Endodermal cell (in vitro differentiated cells): ENCODE data around the gene SERPINA1. TPM values are rescaled to one million over a fixed set of nuclear protein-coding genes. Genes with fewer than 3 reads are reported as not detected.

Experiments used
- DNase-seq: peaks from one replicate; pipeline ENCODE4 v3.0.0-alpha.2; 2017
- H3K27ac ChIP-seq: 2 replicates; pipeline ENCODE4 v1.5.1; 2013; ENCODE audit warnings: mild to moderate bottlenecking, low read depth, low read length, moderate library complexity
- H3K27me3 ChIP-seq: 2 replicates; pipeline ENCODE4 v1.6.1; 2013; ENCODE audit warnings: mild to moderate bottlenecking, low read length, moderate library complexity; ENCODE audit not compliant: insufficient read depth, control insufficient read depth, poor library complexity, severe bottlenecking
- H3K36me3 ChIP-seq: 2 replicates; pipeline ENCODE4 v1.7.0; 2013; ENCODE audit warnings: mild to moderate bottlenecking, low read length, moderate library complexity; ENCODE audit not compliant: control insufficient read depth, insufficient read depth
- H3K4me1 ChIP-seq: one replicate; pipeline ENCODE4 v1.7.0; 2013; ENCODE audit warnings: low read length; ENCODE audit not compliant: control insufficient read depth, insufficient read depth
- H3K4me3 ChIP-seq: 2 replicates; pipeline ENCODE4 v1.5.1; 2013; ENCODE audit warnings: mild to moderate bottlenecking, low read length, moderate library complexity
- H3K9ac ChIP-seq: 2 replicates; pipeline ENCODE4 v1.6.1; 2013; ENCODE audit warnings: mild to moderate bottlenecking, low read length, moderate library complexity; ENCODE audit not compliant: poor library complexity, severe bottlenecking; ENCODE audit errors: extremely low read depth
- H3K9me3 ChIP-seq: 2 replicates; pipeline ENCODE4 v1.6.1; 2013; ENCODE audit warnings: mild to moderate bottlenecking, low read length, moderate library complexity; ENCODE audit not compliant: control insufficient read depth
- H3K27ac Mint-ChIP-seq: 2 replicates; pipeline ENCODE4 v1.8.0; 2020; ENCODE audit warnings: mixed read lengths
- H3K27me3 Mint-ChIP-seq: 2 replicates; pipeline ENCODE4 v1.8.0; 2021; ENCODE audit warnings: mild to moderate bottlenecking, mixed read lengths; ENCODE audit not compliant: insufficient read depth
- H3K36me3 Mint-ChIP-seq: 2 replicates; pipeline ENCODE4 v1.8.0; 2020; ENCODE audit warnings: low read depth, mixed read lengths
- H3K4me1 Mint-ChIP-seq: 2 replicates; pipeline ENCODE4 v1.8.0; 2020; ENCODE audit warnings: mixed read lengths
- H3K4me3 Mint-ChIP-seq: 2 replicates; pipeline ENCODE4 v1.8.0; 2020; ENCODE audit warnings: mild to moderate bottlenecking, moderate library complexity, mixed read lengths
- H3K9me3 Mint-ChIP-seq: 2 replicates; pipeline ENCODE4 v1.8.0; 2020; ENCODE audit warnings: mild to moderate bottlenecking, mixed read lengths
- WGBS, 2 experiments: methylation state at CpG; one replicate each; pipeline versions ENCODE4 v1.1.5 to v1.1.7; 2013; ENCODE audit warnings: missing lambda C conversion rate in 2 of 2, mixed read lengths in 1 of 2; ENCODE audit not compliant: insufficient coverage in 1 of 2, insufficient read length in 1 of 2; 5-methylcytosine and 5-hydroxymethylcytosine counted together
- total RNA-seq, 2 donors: library from RNA; stranded (reverse); fragmentation: NEBNext Ultra II Directional in 1 of 2; extraction: Animal tissue kit (Norgen Biotek cat#: 25700) in 1 of 2; gene quantifications; 2 replicates in 1 of 2; 3 replicates in 1 of 2; pipeline ENCODE4 v1.2.1, GENCODE V29; 2021
- TF ChIP-seq, protein P1 (sequence below): fragments of 200-600 bp; sonication (generic); conservative IDR thresholded peaks from 2 replicates; pipeline ENCODE4 v1.5.0; 2021; ENCODE audit warnings: antibody characterized with exemption, mild to moderate bottlenecking

SERPINA1 gene
- total RNA-seq, 2 donors from 2014 or later: 1.2 TPM; not detected in 1

DNA sequence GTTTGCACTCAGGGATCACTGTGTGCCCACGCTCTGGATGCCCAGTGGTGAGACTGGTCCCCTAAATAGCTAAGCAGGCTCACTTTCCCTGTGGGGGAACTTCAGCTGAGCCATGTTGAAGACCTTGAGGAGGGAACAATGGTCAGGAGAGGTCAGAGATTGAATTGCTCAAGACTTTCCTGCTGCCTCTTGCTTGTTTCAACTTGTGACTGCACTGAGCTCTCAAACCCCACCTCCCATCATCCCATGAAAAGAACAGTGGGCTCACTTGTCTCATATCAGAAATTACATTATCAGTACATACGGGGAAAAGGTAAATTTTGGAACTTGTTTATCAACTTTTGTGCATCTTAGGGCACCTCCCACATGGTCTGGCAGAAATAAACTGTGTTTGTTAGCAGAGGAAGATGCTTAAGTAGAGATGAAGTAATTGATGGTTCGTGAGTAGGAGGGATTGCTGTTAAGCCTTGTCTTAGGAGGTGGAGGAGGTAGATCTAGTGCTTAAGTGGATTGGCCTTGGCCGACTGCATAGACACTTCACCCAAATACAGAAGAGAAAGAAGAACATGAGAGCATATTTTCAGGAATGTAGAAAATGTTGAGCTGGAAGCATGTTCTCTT is 15.0 kb upstream of the SERPINA1 start:
- Mint-ChIP-seq H3K36me3 (no peaks in the 10 kb centered on the region), H3K27ac (no peak overlapping the region)

DNA sequence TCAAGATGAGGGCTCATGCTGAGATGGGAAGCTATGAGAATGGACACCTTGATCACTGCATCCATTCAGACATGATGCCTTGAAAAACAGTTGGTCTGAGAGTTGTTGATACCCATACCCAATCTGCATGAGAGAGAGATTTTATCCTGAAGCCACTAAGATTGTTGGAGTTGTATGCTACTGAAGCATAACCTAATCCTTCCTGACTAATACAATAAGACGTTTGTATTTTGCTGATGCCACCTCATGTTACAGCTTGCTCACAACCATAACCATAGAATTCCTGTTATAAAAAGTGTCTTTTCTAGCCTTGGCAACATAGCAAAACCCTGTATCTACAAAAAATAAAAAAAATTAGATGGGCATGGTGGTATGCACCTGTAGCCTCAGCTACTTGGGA is 12.7 kb upstream of the SERPINA1 start:
- no peak overlapping the region for H3K27ac ChIP-seq
- DNase-seq: no peak
- Mint-ChIP-seq H3K4me1 (peaks cover 25% of the 10 kb centered on the region), H3K4me3 (no peak overlapping the region), H3K9me3 (peaks cover 8% of the 10 kb centered on the region), H3K36me3 (no peaks in the 10 kb centered on the region), H3K27ac (no peak overlapping the region), H3K27me3 (peaks cover 33% of the 10 kb centered on the region)
- H3K4me1 ChIP-seq: peaks cover 10% of the 10 kb centered on the region
- TF ChIP-seq, protein P1, sequence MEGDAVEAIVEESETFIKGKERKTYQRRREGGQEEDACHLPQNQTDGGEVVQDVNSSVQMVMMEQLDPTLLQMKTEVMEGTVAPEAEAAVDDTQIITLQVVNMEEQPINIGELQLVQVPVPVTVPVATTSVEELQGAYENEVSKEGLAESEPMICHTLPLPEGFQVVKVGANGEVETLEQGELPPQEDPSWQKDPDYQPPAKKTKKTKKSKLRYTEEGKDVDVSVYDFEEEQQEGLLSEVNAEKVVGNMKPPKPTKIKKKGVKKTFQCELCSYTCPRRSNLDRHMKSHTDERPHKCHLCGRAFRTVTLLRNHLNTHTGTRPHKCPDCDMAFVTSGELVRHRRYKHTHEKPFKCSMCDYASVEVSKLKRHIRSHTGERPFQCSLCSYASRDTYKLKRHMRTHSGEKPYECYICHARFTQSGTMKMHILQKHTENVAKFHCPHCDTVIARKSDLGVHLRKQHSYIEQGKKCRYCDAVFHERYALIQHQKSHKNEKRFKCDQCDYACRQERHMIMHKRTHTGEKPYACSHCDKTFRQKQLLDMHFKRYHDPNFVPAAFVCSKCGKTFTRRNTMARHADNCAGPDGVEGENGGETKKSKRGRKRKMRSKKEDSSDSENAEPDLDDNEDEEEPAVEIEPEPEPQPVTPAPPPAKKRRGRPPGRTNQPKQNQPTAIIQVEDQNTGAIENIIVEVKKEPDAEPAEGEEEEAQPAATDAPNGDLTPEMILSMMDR: no peak
- no peak overlapping the region for H3K9ac ChIP-seq
- H3K4me3 ChIP-seq: no peak overlapping the region
- 100% methylated on average over 1 of the region's 1 CpG; no CpG with 5 or more reads in 1 of the 2 experiments for WGBS, 2 experiments
- no peaks in the 10 kb centered on the region for H3K9me3 ChIP-seq
- peaks cover 48% of the 10 kb centered on the region for H3K27me3 ChIP-seq
- H3K36me3 ChIP-seq: no peaks in the 10 kb centered on the region

More for the DNA sequence above, 15.0 kb upstream of the SERPINA1 start:
- Mint-ChIP-seq H3K4me1 (peaks cover 4% of the 10 kb centered on the region), H3K27me3 (peaks cover 20% of the 10 kb centered on the region), H3K9me3 (peaks cover 8% of the 10 kb centered on the region), H3K4me3 (no peak overlapping the region)
- H3K27ac ChIP-seq: no peak overlapping the region
- H3K4me3 ChIP-seq: no peak overlapping the region
- H3K4me1 ChIP-seq: peaks cover 5% of the 10 kb centered on the region
- no peak for DNase-seq
- TF ChIP-seq, protein P1: no peak
- no peaks in the 10 kb centered on the region for H3K36me3 ChIP-seq
- peaks cover 6% of the 10 kb centered on the region for H3K9me3 ChIP-seq
- H3K27me3 ChIP-seq: peaks cover 35% of the 10 kb centered on the region
- no peak overlapping the region for H3K9ac ChIP-seq
- 83 to 86% methylated on average over 1 to 4 of the region's 4 CpGs for WGBS, 2 experiments

DNA sequence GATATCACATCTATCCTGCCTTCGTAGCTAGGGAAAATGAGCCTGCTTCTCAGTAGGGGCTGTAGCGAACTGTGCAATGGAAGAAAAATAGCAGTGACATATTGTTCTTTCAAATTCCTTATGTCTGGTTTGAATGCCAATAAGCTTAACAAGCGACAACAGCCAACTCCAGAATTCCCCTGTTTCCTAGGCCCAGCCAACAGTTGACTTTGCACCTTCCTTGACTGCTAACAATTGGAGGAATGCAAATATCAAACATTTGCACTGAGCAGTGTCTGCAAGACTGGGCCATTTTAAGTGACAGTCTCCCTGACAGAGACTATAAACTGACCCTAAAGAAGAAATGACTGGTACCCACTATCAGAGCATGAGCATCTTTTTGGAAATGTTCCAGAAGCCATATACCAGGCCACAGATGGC is 12.0 kb upstream of the SERPINA1 start:
- H3K27me3 ChIP-seq: peaks cover 54% of the 10 kb centered on the region
- 74 to 91% methylated on average over 3 of the region's 3 CpGs for WGBS, 2 experiments
- no peak overlapping the region for H3K9ac ChIP-seq
- peaks cover 10% of the 10 kb centered on the region for H3K4me1 ChIP-seq
- no peaks in the 10 kb centered on the region for H3K36me3 ChIP-seq
- H3K9me3 ChIP-seq: no peaks in the 10 kb centered on the region
- Mint-ChIP-seq H3K27me3 (peaks cover 40% of the 10 kb centered on the region), H3K4me3 (no peak overlapping the region), H3K27ac (no peak overlapping the region), H3K36me3 (no peaks in the 10 kb centered on the region), H3K4me1 (peaks cover 30% of the 10 kb centered on the region), H3K9me3 (peaks cover 4% of the 10 kb centered on the region)
- no peak for DNase-seq
- H3K27ac ChIP-seq: no peak overlapping the region
- TF ChIP-seq, protein P1: no peak
- no peak overlapping the region for H3K4me3 ChIP-seq
